Activated T-cell treated with anti-CD3 and anti-CD28 coated beads for 1 hour (primary cell): ENCODE data around the gene FZD10.

Source experiments
- DNase-seq: peaks from one replicate; pipeline ENCODE4 v3.0.0-alpha.2; 2020; ENCODE audit warnings: low read depth

The FZD10 gene, protein sequence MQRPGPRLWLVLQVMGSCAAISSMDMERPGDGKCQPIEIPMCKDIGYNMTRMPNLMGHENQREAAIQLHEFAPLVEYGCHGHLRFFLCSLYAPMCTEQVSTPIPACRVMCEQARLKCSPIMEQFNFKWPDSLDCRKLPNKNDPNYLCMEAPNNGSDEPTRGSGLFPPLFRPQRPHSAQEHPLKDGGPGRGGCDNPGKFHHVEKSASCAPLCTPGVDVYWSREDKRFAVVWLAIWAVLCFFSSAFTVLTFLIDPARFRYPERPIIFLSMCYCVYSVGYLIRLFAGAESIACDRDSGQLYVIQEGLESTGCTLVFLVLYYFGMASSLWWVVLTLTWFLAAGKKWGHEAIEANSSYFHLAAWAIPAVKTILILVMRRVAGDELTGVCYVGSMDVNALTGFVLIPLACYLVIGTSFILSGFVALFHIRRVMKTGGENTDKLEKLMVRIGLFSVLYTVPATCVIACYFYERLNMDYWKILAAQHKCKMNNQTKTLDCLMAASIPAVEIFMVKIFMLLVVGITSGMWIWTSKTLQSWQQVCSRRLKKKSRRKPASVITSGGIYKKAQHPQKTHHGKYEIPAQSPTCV

DNA sequence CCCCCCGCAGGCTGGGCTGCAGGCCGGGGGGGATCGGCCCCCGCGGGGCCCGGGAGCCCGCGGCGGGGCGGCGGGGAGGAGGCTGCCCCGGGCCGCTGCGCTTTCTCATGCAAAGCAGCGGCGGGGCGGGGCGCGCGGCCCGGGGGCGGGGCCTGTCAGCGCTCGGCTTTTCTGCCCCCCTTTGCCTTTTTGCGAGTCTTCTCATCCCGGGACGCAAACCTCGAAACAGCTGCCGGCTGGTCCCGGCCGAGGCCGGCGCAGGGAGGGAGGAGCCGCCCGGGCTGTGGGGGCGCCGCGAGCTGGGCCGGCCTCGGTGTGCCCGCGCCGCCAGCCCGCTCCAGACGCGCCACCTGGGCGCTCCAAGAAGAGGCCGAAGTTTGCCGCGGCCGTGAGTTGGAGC lies at the start of gene FZD10:
TSS of gene FZD10 (plus strand) at position 198 of the 400 bp plus-strand sequence. CDS start 479 bp downstream, outside the sequence.
- DNase-seq, result no peak

DNA sequence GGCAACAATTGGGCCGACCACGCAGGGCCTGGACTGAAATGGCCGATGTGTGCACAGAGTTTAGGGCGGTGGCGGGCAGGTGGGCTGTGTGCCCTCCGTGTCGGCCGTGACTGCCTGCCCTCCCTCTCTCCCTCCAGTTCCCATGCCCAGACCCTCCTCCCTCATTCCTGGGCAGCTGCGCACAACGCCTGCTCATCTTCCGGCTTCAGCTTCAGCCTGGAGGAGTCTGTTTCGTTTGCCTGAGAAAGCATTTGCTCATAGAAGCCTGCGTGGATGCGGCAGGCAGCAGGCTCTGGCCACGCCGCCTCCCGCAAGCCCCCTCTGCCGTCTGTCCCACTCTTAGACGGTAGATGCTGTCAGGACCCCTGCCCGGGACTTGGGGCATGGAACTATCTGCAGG lies 47.3 kb upstream of the FZD10 start:
- DNase-seq, result no peak

DNA sequence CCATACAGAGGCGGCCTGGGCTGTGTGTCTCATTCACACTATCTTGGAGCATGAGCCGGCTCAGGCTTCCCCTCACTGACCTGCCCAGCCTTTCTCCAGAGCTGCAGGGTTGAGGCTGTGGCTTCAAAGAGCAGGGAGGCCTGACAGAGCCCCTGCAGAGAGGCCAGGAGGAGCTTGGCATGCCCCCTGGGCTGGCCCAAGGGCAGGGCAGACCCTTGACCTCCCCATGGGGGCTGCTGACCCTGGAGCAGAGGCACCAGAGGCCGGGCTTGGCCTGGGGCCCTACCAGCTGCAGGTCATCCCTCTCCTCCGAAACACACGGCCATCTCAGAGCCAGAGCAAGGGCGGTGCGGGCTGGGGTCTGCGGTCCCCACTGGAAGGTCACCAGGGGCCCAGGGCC lies 46.6 kb upstream of the FZD10 start:
- no peak for DNase-seq

DNA sequence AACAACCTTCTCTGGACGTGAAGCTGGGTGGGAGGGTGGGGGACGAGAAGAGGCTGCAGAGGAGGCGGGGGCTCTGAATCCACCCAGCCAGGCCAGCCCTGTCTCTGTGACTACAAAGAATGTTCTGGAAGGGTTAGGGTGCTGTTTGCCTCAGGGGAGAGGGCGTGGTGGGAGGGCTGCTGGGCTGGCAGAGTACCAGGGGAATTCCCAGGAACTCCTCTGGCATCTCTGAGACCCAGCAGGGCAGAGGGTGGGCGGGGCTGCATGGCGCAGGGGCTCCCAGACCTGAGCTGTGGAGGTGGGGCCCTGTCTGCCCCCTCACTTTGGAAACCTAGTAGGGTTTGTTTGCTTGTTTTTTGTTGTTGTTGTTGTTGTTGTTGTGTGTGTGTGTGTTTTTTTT lies 45.5 kb upstream of the FZD10 start:
- DNase-seq, result no peak

DNA sequence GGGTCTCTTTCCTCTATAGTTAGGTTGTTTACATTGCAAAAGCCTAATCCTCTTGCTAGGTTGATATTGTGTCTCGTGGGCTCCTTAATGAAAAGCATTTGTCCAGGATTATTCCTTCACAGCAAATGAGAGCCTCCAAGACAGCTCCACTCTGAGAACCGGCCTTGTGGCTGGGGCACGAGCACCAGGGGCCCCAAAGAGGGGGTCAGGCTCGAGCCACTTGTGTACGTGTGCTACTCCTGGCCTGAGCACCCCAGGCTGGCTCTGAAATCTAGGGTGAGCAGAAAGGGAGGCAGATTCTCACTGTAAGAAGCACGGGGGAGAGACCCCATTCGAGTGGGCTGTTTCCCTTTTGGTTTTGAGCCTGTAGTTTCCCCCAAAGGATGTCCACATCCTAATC lies 45.0 kb upstream of the FZD10 start:
- DNase-seq, result no peak

DNA sequence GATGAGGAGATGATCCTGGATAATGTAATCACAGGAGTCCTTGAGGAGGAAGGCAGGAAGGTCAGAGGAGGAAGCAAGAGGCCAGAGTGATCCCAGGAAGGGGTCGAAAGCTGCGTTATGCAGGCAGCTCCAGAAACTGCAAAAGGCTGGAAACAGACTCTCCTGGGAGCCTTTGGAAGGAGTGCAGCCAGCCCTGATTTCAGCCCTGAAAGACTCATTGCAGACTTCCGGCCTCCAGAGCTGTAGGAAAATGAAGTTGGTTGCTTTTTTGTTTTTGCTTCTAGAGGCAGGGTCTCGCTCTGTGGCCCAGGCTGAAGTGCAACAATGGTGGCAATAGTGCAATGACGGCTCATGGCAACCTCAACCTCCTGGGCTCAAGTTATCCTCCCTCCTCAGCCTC lies 44.6 kb upstream of the FZD10 start:
- no peak for DNase-seq

DNA sequence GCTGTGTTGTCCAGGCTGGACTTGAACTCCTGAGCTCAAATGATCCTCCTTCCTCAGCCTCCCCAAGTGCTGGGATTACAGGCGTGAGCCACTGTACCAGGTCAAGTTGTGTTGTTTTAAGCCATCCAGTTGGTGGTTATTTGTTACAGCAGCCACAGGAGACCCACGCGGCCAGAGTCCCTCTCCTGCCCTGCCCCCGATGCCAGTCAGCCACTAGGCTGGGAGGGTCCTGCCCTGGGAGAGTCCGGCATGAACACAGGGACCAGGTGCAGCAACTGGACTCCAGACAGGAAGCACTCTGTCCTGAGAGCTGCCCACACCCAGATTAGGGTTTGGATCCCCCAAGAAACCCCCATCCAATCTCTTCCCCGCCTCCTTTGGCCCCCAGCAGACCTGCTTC lies 44.1 kb upstream of the FZD10 start:
- DNase-seq, result no peak

DNA sequence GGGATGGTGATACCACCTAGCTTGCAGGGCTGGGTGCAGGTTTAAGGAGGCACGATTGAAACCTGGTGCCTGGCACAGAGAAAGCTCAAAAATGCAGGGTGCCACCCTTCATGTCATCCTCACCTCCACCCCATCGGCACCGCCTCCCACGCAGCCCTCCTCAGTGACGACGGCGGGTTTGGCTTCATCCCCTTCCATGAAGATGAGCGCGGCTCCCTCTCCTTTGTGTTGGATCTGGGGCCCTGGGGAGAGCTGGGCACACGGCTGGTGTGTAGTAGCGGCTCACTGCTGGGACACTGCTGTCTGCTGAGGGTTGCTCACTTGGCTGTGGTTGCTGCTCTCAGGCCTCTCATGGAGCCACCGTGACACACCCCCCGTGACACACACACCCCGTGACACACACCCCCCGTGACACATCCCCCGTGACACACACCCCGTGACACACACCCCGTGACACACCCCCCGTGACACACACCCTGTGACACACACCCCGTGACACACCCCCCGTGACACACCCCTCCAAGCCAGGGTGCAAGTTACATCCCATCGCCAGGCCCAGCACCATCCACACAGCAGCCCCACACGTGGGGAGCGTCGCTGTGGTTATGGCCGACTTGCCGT lies 42.9 kb upstream of the FZD10 start:
- DNase-seq, result no peak

DNA sequence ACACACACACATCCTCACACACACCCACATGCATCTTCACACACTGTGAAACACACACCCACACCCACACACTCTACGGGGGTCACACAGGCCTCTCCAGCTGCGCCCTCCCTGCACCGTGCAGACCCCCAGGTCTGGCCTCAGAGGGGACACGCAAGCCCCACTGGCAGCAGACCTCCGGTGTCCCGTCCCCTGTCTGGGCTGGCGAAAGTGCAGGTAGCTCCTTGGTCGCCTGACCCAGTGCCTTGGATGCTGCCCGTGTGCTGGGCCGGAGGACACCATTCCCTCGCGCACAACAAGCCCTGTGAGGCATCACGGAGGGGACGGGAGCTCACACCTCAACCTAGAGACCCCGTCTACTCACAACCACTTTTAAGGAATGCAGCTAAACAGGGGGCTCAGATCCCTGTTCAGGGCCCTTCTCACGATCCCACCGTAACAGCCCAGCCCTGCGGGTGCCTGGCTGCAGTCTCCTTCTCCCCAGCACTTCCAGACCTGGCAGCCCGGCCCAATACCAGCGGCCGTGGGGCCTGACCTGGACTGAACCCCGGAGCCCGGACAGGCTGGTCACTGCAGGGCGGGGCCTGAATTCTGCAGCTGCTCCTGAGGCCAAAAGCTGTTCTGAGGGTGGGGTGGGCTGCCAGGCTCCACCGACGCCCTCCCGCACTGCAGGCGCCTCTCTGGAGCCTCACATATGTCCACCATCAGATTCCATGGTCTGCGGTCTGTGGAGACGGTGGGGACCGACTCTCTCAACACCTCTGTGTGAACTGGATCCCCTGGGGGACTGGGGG lies 42.1 kb upstream of the FZD10 start:
- DNase-seq, result no peak

DNA sequence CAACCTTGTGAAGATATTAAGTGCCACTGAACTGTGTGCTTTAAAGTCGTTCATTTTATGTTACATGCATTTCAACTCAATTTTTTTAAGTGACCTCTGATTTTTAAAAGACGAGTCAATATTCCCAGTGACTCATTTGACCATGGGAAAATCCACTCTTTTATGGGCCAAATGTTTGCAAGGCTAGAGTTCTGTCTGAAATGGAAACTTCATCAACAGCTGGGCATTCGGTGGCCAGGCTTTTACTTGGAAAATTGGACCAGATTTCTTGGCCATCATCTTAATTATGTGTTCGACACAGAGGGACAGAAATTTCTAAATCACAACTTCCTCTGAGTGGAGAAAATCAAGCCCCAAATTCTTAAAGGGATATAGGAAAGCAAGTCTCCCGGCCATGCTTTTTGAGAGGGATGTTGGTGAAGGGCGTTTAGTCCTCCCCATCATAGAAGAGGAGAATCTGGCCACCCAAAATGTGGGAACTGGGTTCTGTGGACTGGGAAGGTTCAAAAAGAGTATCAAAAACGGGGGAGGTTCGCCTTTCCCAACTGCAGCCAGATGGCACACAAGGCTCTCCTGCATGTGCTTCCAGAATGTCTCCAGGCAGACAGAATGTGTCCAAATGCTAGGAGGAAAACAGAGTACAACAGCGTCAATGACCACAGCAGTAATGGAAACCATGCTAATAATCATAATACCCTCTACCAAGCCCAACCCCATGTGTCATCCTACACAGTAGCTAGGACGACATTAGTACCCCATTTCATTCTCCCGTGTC lies 40.9 kb upstream of the FZD10 start:
- no peak for DNase-seq

DNA sequence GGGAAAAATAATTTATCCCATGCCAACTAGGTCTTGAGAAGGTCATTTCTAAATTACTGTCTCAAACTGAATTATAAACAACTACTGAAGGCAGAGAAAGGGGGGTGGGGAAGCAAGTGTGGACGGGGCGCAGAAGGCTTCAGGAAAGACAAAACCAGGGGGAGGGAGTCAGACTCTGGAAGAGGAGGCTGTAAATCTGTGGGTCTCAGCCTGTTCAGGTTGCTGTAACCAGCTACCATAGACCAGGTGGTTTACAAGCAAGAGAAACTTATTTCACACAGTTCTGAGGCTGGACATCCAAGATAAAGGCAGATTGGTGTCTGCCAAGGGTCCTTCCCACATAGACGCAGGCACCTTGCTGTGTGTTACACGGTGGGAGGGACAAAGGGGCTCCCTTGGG lies 39.9 kb upstream of the FZD10 start:
- no peak for DNase-seq

DNA sequence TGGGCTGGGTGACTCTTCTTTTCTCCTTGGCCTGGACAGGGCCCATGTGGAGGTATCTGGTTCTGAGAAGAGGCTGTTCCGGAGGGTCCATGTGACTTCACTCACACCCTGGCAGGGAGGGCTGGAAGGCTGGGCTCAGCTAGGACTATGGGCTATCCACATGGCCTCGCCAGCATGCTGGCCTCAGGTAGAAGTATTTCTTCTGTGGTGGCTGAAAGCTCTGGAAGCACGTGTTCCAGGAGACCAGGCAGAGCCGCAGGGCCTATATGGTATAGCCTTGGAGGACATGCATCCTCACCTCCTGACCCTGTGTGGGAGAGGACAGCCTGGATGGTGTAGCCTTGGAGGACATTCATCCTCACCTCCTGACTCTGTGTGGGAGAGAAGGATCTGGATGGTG lies 38.2 kb upstream of the FZD10 start:
- DNase-seq, result no peak

DNA sequence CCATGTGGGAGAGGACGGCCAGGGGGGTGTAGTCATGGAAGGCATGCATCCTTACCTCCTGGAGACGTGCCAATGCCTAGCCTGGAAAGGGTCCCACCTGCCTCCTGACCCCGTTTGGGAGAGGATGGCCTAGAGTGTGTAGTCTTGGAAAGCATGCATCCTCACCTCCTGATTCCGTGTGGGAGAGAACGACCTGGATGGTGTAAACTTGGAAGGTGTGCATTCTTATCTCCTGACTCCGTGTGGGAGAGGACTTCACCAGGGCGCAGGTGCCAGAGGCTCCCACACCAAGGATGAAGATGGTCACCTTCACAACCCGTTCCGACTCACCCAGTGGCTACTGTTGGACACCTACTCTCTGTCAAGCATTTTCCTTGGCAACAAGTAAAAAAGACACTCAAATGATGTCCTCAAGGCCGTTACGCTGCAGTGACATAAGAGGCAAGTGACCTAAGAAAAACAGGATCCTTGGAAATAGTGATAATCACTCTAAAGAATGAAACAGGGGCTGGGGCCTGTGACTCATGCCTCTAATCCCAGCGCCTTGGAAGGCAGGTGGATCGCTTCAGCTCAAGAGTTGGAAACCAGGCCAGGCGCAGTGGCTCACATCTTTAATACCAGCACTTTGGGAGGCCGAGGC lies 37.5 kb upstream of the FZD10 start:
- no peak for DNase-seq

DNA sequence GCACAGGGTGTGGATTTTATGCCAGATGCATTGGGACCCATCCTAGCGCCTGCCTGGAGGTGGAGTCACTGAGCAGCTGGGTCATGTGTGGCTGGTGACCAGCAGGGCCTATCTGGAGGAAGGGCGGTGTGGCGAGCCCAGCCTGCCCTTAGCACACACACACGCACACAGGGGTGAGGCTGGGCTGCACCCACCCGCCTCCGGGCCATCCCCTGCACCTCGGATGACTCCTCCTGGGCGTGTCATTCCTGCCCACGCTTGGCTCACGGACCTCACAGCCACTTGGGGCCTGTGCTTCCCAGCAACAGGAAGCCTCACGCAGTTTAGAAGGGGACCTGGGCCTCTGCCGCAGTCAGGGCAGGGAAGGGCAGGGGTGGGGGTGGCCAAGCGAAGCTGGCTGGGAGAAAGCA lies 36.2 kb upstream of the FZD10 start:
- no peak for DNase-seq

DNA sequence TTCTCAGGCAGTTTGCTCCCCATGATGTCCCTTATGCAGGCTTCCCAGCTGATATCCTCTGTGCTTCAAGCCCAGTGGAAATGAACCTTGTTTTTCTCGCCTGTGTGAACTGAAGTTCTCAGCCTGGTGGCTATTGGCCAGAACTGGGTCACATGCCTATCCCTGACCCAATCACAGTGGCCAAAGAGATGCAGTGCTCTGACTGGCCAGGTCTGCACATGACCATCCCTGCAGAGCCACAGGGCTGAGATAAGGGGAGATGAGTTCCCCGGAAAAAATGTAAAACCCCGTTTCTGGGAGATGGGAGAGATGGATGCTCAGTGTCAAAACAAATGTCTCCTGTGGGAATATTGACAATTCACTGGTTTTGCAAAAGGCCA lies 34.7 kb upstream of the FZD10 start:
- no peak for DNase-seq

DNA sequence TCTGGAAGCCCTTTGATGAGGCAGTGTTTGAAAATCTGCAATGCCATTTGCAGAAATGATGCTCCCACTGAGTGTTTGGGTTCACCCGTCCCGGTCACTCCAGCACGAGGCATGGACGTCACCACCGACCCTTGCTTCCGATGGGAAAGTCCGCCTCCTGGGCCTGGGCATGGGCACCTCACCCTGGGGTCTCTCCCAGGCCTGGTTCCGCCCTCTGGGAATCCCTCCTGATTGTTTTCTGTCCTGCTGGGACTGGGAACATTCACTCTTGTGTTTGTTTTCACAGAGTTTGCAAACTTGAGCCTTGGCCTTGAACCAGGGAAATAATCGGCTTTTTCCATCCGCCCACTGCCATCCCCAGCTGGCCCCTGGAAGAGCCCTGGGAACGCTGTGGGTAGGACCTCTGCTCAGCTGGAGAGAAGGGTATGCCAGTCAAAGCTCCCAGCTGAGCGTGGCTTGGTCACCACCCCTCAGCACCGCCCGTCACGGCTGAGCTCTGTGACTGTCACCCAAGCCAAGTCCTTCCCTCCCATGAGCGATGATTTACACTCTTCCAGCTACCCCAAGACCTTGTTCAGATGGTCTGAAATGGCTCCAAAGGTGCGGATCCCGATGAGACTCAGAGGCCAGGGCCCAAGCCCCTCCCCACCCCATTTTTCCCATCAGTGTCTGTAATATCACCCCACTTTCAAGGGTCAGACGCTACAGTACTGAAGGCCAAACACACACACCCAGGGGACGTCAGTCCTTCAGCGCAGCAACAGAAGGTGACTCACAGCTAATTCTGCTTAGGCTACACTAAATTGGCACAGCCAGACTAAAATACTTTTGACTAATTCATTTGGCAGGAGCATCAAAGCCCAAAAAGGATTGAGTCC lies 34.1 kb upstream of the FZD10 start:
- DNase-seq, result no peak

DNA sequence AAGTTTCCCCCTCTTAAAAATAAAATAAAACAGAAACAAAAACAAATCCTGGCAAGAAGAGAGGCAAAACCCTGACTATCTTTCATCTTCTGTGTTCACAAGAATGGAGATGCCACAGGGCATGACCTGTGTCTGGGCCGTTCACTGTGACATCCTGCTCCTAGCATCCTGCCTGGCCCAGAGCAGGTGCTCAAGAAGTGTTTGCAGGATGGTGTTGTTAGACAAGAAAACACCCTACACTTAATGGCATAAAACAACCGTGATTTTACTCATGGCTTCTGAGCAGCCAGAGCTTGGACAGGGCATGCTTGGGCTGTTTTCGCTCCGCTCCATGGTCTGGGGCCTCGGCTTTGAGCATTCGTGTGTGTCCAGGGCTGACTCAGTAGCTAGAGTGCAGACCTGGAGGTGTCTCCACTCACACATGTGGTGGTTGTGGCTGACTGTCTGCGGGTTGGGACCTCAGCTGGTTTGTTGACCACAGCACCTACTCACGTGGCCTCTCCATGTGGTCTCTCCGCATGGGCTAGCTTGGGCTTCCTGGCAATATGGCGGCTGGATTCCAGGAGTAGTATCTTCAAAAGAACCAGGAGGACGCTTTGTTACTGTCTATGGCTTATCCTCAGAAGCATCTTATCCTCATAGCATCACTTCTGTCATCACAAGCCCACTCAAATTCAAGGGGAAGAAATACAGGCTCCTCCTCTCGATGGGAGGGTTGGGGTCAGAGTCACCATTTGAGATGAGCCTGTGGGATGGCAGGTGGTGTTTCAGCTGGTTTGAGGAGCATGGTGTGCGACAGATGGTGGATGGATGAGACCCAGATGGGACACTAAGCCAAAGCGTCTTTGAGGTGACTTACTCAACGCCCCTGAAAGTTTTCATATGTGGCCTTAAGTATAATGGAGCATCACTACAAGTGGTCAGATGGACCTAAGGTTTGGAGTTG lies 33.2 kb upstream of the FZD10 start:
- no peak for DNase-seq

DNA sequence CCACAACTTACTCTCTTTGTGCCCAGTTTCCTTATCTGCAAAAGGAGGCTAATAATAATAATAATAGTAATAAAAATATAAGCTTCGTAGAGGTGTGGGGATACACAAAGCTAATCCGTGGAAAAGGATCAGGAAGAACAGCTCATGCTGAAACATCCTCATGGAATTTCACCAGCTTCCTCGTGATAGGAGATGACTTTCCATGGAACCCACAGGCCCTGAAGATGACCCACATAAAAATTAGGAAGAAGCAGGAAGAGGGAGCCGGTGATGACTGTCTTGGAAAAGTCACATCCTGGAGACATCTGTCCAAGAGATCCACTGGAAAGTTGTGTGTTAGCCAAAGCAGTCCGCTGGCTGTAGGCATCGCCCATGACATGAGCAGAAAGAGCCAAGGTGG lies 31.9 kb upstream of the FZD10 start:
- DNase-seq, result no peak

DNA sequence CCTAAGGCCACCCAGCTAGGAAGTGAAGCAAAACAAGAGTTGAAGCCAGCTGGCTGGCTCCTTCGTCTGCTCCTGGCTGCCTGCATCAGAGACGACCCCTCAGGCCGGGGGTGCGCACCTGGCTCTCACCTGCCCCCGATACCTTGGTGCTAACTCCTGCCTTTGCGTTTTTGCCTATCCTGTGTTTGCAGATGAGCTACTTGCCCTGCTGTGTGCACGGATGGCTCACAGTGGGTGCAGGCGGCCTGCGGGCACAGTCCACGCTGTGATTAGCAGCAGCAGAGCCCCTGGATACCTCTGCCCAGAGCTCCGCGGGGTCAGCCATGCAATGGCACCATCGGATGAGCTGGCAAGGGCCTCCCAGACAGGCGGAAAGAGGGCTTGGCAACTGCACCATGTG lies 31.2 kb upstream of the FZD10 start:
- no peak for DNase-seq
